HCT116 (cell line): Measurements from ENCODE around the gene GALNT13. TPM values are rescaled to one million over a fixed set of nuclear protein-coding genes. Genes with fewer than 3 reads are reported as not detected.

Experiments used
- ATAC-seq: fragments of 200-7000 bp; cut with Tn5 transposase; 2 replicates; pipeline ENCODE4 v1.9.1; 2020; ENCODE audit warnings: mild to moderate bottlenecking, moderate library complexity
- BruUV-seq: library from RNA; stranded (reverse); fragments of 400-500 nt; replicated peaks from 2 replicates; lab custom pipeline; 2021; lab: Mats Ljungman, UMichigan
- CTCF ChIA-PET: fragments of 300-600 bp; sonication (Branson Sonifier 250); formaldehyde crosslinking; loops from one replicate; lab custom pipeline; 2021; ENCODE audit warnings: antibody characterized with exemption; lab: Charles Lee
- POLR2A ChIA-PET: fragments of 300-600, 350-600 bp; sonication (Branson Sonifier 250); formaldehyde crosslinking; loops from one replicate; lab custom pipeline; 2021; ENCODE audit warnings: antibody characterized with exemption; lab: Charles Lee
- RAD21 ChIA-PET, 2 experiments: fragments of 300-600 bp; sonication (Branson Sonifier 250); formaldehyde crosslinking; loops; one replicate each; lab custom pipeline; 2023; ENCODE audit warnings: low total read pairs in 2 of 2; ENCODE audit not compliant: uncharacterized antibody in 2 of 2, unreplicated experiment in 2 of 2, low non-redundant PET in 1 of 2; lab: Charles Lee
- DNase-seq: peaks from one replicate; pipeline ENCODE4 v3.0.0-alpha.2; 2010; ENCODE audit warnings: low read depth, low spot score
- H2AFZ ChIP-seq: fragments of 200-600 bp; shearing (Covaris generic), sonication (generic); 2 replicates; pipeline ENCODE4 v1.6.1; 2017; ENCODE audit warnings: low read depth, mixed run types, mixed read lengths, antibody characterized with exemption, low read length; ENCODE audit not compliant: poor library complexity, severe bottlenecking
- H3K27ac ChIP-seq: 2 replicates; pipeline ENCODE4 v1.5.1; 2012; ENCODE audit warnings: low read depth, low read length
- H3K27me3 ChIP-seq: fragments of 200-600 bp; sonication (generic); 2 replicates; pipeline ENCODE4 v1.6.1; 2016; ENCODE audit warnings: mixed run types, low read length, mixed read lengths; ENCODE audit not compliant: insufficient read depth
- H3K36me3 ChIP-seq, 2 experiments: fragments of 200-500 bp in 1 of 2; fragments of 200-600 bp in 1 of 2; sonication (Bioruptor generic) in 1 of 2; sonication (generic) in 1 of 2; 2 replicates each; pipeline versions ENCODE4 v1.5.1 to v1.6.1; 2014 to 2016; ENCODE audit warnings: low read length in 2 of 2, inconsistent platforms in 1 of 2, mixed read lengths in 1 of 2, mixed run types in 1 of 2; ENCODE audit not compliant: insufficient read depth in 2 of 2, control insufficient read depth in 1 of 2
- H3K4me1 ChIP-seq, 2 experiments: fragments of 200-600 bp in 1 of 2; sonication (generic) in 1 of 2; 2 replicates each; pipeline versions ENCODE4 v1.5.1 to v1.6.1; 2012 to 2017; ENCODE audit warnings: low read length in 2 of 2, inconsistent platforms in 1 of 2, mild to moderate bottlenecking in 1 of 2, mixed read lengths in 1 of 2, mixed run types in 1 of 2, moderate library complexity in 1 of 2; ENCODE audit not compliant: insufficient read depth in 2 of 2, control insufficient read depth in 1 of 2
- H3K4me2 ChIP-seq: fragments of 200-600 bp; sonication (generic); 2 replicates; pipeline ENCODE4 v1.6.1; 2017; ENCODE audit warnings: mixed run types, low read length, mixed read lengths
- H3K4me3 ChIP-seq, 2 experiments: fragments of 200-600 bp in 1 of 2; sonication (generic) in 1 of 2; replicated peaks in 1 of 2; 2 replicates each; pipeline ENCODE4 v1.5.1; 2011 to 2016; ENCODE audit warnings: low read length in 2 of 2, control low read depth in 1 of 2, low read depth in 1 of 2, mild to moderate bottlenecking in 1 of 2, mixed read lengths in 1 of 2, mixed run types in 1 of 2
- H3K79me2 ChIP-seq: fragments of 200-600 bp; sonication (generic); 2 replicates; pipeline ENCODE4 v1.6.1; 2017; ENCODE audit warnings: mild to moderate bottlenecking, mixed run types, low read length, moderate library complexity, mixed read lengths; ENCODE audit not compliant: insufficient read depth
- H3K9ac ChIP-seq: fragments of 200-600 bp; sonication (generic); 2 replicates; pipeline ENCODE4 v1.6.1; 2016; ENCODE audit warnings: low read length, mixed read lengths
- H3K9me2 ChIP-seq: fragments of 200-600 bp; sonication (generic), shearing (Covaris generic); 2 replicates; pipeline ENCODE4 v1.6.1; 2017; ENCODE audit warnings: mixed run types, mild to moderate bottlenecking, moderate library complexity; ENCODE audit not compliant: insufficient read depth
- H3K9me3 ChIP-seq, 2 experiments: fragments of 200-500 bp in 1 of 2; fragments of 200-600 bp in 1 of 2; sonication (Bioruptor generic) in 1 of 2; sonication (generic) in 1 of 2; 2 replicates each; pipeline ENCODE4 v1.6.1; 2014 to 2017; ENCODE audit warnings: low read length in 2 of 2, mixed read lengths in 2 of 2, inconsistent platforms in 1 of 2, low read depth in 1 of 2, mild to moderate bottlenecking in 1 of 2, mixed run types in 1 of 2, moderate library complexity in 1 of 2; ENCODE audit not compliant: control insufficient read depth in 1 of 2, insufficient read depth in 1 of 2
- H4K20me1 ChIP-seq: fragments of 200-600 bp; sonication (generic), shearing (Covaris generic); 2 replicates; pipeline ENCODE4 v1.6.1; 2017; ENCODE audit warnings: mixed run types, mild to moderate bottlenecking, moderate library complexity; ENCODE audit not compliant: insufficient read depth
- CBX3 ChIP-seq: IDR thresholded peaks from 2 replicates; pipeline ENCODE4 v1.6.1; 2012; ENCODE audit warnings: low read depth
- CEBPB ChIP-seq: IDR thresholded peaks from 2 replicates; pipeline ENCODE4 v1.6.1; 2012; ENCODE audit warnings: low read depth
- EZH2 ChIP-seq: fragments of 200-600 bp; sonication (generic); IDR thresholded peaks from 2 replicates; pipeline ENCODE4 v1.6.1; 2017; ENCODE audit warnings: antibody characterized with exemption, mixed run types
- EZH2phosphoT487 ChIP-seq: fragments of 200-600 bp; IDR thresholded peaks from 2 replicates; pipeline ENCODE4 v1.6.1; 2018; ENCODE audit warnings: antibody characterized with exemption, borderline replicate concordance
- FOSL1 ChIP-seq: IDR thresholded peaks from 2 replicates; pipeline ENCODE4 v1.6.1; 2012; ENCODE audit warnings: low read depth
- JUND ChIP-seq: IDR thresholded peaks from 2 replicates; pipeline ENCODE4 v1.6.1; 2012
- POLR2A ChIP-seq: IDR thresholded peaks from 2 replicates; pipeline ENCODE4 v1.7.0; 2011; ENCODE audit warnings: borderline replicate concordance; ENCODE audit not compliant: insufficient read depth, insufficient read length; ENCODE audit errors: extremely low read depth
- POLR2AphosphoS5 ChIP-seq: IDR thresholded peaks from 2 replicates; pipeline ENCODE4 v1.6.1; 2011; ENCODE audit warnings: mild to moderate bottlenecking, low read depth, low read length, moderate library complexity
- RAD21 ChIP-seq: IDR thresholded peaks from 2 replicates; pipeline ENCODE4 v1.6.1; 2012; ENCODE audit warnings: low read depth, mild to moderate bottlenecking
- SRF ChIP-seq: IDR thresholded peaks from 2 replicates; pipeline ENCODE4 v1.6.1; 2012; ENCODE audit warnings: low read depth
- YY1 ChIP-seq: IDR thresholded peaks from 2 replicates; pipeline ENCODE4 v1.6.1; 2011; ENCODE audit warnings: low read length, low read depth, moderate library complexity, mild to moderate bottlenecking; ENCODE audit not compliant: insufficient replicate concordance; ENCODE audit errors: extremely low read depth
- ZFX ChIP-seq: fragments of 450-650 bp; IDR thresholded peaks from 2 replicates; pipeline ENCODE4 v1.6.1; 2017
- ZNF274 ChIP-seq: fragments of 200-500 bp; sonication (Bioruptor generic); IDR thresholded peaks from 2 replicates; pipeline ENCODE4 v1.6.1; 2014; ENCODE audit warnings: mild to moderate bottlenecking, low read depth, low read length, inconsistent platforms
- intact Hi-C: fragments of 100-400 bp; cut with micrococcal nuclease; formaldehyde crosslinking; loops from 2 replicates; pipeline ENCODE4 v1.10.0; 2022
- total RNA-seq: library from RNA; stranded (reverse); gene quantifications from one replicate; pipeline ENCODE4 v1.2.1, GENCODE V29; 2021; ENCODE audit not compliant: unreplicated experiment
- TF ChIP-seq, protein P1 (sequence below): IDR thresholded peaks from 2 replicates; pipeline ENCODE4 v1.6.1; 2012; ENCODE audit warnings: low read depth

The GALNT13 gene
- total RNA-seq, 1 experiment from 2014 or later, result 0.44 TPM

DNA sequence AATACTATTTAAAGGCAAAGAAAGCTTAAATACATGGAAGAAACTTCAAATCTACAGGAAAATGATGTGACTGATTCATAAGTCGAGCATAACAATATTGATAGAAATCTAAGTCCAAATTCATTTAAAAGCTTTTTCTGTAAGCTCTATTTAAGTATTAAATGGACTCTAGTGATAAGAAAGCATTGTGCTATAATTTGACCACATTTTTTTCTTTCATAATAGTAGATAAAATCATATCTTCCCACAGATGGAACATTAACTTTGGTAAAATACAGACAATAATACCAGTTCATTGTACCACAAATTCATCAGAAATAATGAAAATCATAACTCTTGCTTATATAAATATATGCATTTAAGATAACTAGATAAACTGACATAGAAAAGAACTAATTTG, 366.5 kb downstream of the GALNT13 start:
- no TSS peak for BruUV-seq
- no peaks in the 10 kb centered on the region for H3K9me2 ChIP-seq
- no peaks in the 10 kb centered on the region for H3K27me3 ChIP-seq
- no peaks in the 10 kb centered on the region for H3K9me3 ChIP-seq
- H3K4me2 ChIP-seq, result no peak overlapping the region
- ChIA-PET POLR2A (no interaction called here), RAD21 (no interaction called here), CTCF (no interaction called here)
- H3K4me1 ChIP-seq, result no peaks in the 10 kb centered on the region
- intact Hi-C loops, result no loop called here
- DNase-seq (no peak), ATAC-seq (no peak)
- H3K27ac ChIP-seq, result no peak overlapping the region
- H3K4me3 ChIP-seq, result no peak overlapping the region
- no peaks in the 10 kb centered on the region for H4K20me1 ChIP-seq
- TF ChIP-seq RAD21, result no peak
- no peak for TF ChIP-seq SRF
- TF ChIP-seq CEBPB, result no peak
- TF ChIP-seq POLR2AphosphoS5, result no peak
- TF ChIP-seq, protein P1, sequence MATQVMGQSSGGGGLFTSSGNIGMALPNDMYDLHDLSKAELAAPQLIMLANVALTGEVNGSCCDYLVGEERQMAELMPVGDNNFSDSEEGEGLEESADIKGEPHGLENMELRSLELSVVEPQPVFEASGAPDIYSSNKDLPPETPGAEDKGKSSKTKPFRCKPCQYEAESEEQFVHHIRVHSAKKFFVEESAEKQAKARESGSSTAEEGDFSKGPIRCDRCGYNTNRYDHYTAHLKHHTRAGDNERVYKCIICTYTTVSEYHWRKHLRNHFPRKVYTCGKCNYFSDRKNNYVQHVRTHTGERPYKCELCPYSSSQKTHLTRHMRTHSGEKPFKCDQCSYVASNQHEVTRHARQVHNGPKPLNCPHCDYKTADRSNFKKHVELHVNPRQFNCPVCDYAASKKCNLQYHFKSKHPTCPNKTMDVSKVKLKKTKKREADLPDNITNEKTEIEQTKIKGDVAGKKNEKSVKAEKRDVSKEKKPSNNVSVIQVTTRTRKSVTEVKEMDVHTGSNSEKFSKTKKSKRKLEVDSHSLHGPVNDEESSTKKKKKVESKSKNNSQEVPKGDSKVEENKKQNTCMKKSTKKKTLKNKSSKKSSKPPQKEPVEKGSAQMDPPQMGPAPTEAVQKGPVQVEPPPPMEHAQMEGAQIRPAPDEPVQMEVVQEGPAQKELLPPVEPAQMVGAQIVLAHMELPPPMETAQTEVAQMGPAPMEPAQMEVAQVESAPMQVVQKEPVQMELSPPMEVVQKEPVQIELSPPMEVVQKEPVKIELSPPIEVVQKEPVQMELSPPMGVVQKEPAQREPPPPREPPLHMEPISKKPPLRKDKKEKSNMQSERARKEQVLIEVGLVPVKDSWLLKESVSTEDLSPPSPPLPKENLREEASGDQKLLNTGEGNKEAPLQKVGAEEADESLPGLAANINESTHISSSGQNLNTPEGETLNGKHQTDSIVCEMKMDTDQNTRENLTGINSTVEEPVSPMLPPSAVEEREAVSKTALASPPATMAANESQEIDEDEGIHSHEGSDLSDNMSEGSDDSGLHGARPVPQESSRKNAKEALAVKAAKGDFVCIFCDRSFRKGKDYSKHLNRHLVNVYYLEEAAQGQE, result no peak
- no peak for TF ChIP-seq YY1
- TF ChIP-seq ZFX, result no peak
- no peak for TF ChIP-seq EZH2phosphoT487
- no peak for TF ChIP-seq ZNF274
- TF ChIP-seq JUND, result no peak
- TF ChIP-seq POLR2A, result no peak
- TF ChIP-seq CBX3, result no peak
- no peak for TF ChIP-seq FOSL1
- no peak for TF ChIP-seq EZH2
- no peaks in the 10 kb centered on the region for H3K36me3 ChIP-seq
- H2AFZ ChIP-seq, result no peak overlapping the region
- H3K79me2 ChIP-seq, result no peaks in the 10 kb centered on the region
- H3K9ac ChIP-seq, result no peak overlapping the region
